NCI-H1092 (cell line): Measurements from ENCODE around the gene PLA2G4C.
A peak's percentile ranks its signal among the peaks of the same experiment; 100 is the strongest.
"Not testable (repeated sequence)": the region's sequence is repeated elsewhere in the genome, so short reads cannot be mapped to it uniquely, and the experiment has no call there.

Experiments used
- DNase-seq: peaks from one replicate; lab custom pipeline; 2025; lab: John Stamatoyannopoulos, UW

The PLA2G4C gene

GRCh38 chr19:48111280-48111679, 663 bp upstream of the PLA2G4C start:
- DNase-seq = no peak

- no peak for DNase-seq
Measured at GRCh38 chr19:48108997-48109782, 1.4 kb downstream of the PLA2G4C start.

DNA sequence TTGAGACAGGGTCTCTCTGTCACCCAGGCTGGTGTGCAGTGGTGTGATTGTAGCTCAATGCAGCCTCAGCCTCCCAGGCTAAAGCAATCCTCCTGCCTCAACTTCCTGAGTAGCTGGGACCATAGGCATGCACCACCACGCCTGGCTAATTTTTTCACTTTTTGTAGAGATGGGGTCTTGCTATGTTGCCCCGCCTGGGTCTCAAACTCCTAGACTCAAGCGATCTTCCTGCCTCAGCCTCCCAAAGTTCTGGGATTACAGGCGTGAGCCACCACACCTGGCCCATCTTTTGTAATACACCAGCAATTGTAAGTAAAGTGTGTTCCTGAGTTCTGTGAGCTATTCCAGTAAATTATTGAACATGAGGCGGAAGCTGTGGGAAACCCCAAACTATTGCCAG, 6.7 kb downstream of the PLA2G4C start:
- no peak for DNase-seq

- peak; percentile 9 for DNase-seq
Measured at GRCh38 chr19:48102870-48103751, 7.5 kb downstream of the PLA2G4C start.

DNA sequence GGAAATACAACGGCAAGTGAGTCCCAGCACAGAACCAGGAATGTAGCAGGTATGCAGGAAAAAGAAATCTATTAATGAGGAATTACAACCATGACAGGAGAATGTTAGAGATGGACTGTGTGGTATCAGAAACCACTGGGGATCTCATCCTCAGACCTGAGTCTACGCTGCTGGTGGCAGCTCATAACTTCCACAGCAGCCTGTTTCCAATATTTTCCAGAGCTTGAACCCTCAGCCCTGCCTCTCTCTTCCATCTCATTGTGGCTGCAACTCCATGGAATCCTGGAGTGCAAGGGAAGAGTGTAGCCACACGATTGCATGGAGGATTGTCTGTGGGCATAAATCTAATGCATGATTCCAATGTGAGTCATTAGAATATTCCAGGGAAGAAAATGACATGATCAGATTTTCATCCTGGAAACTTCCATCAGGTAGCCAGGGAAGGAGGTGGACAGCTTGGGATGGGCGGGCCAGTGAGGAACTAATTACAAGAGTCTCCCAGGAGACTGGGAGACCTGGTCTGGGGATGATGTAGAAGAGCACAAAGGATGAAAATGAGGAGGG, 14.9 kb downstream of the PLA2G4C start:
- DNase-seq = no peak

GRCh38 chr19:48094855-48095203, 15.8 kb downstream of the PLA2G4C start:
- DNase-seq = no peak

GRCh38 chr19:48094129-48094854, 16.3 kb downstream of the PLA2G4C start:
- DNase-seq = no peak

- DNase-seq = not testable (repeated sequence)
Measured at GRCh38 chr19:48091111-48091718, 19.4 kb downstream of the PLA2G4C start.

- no peak for DNase-seq
Measured at GRCh38 chr19:48090281-48090802, 20.3 kb downstream of the PLA2G4C start.

DNA sequence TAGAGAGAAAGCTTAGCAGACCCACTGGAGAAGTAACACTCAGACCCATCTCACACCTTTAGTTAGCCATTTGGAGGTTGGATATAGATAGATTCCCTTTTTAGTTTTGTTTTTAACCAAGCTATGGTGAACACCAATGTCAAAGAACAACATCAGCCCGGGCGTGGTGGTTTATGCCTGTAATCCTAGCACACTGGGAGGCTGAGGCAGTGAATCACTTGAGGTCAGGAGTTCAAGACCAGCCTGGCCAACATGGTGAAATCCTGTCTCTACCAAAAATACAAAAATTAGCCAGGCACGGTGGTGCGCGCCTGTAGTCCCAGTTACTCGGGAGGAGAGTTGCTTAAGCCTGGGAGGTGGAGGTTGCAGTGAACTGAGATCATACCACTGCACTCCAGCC, 21.6 kb downstream of the PLA2G4C start:
- DNase-seq = not testable (repeated sequence)

DNA sequence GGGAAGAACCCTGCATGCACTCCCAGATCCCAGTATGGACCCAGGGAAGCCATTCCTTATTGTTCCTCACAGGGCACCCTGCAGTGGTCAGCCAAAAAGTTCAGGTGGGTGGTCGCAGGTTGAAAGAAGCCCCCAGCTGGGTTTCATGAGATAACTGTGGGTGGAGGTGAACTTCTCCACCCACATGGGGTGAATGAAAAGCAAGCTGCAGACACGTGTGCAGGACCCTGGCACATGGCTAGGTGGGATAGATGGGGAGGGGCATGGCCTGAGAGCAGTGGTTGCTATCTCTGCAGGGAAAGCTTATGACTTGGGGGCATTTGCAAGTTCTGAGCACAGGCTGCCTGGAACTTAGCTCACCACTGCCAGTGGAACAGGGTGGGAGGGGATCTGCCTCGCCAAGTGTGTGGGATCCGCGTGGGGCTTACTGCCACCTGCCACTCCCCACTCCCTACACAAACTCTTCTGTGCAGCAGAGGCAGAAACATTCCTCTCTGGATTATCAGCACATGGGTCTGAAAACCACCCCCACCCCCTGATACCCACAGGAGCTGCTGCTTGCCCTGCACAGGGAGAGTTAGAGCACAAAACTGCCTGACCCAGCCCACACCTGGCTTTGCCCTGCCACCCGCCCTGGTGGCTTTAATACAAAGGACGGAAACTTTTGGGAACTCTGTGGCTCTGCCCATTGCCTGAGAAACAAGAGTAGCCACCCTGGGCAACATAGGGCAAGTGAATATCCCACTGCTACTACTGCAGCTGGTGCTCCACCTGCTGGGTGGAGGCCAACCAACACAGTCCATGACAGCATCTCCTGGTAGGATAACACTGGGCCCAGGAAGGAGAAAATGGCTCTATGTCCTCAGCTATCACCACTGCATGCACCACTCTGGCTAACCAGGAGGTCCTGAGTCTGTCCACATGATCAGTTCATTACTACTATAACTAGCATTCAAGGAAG, 24.4 kb downstream of the PLA2G4C start:
- no peak for DNase-seq

- no peak for DNase-seq
Measured at GRCh38 chr19:48085076-48085475, 25.5 kb downstream of the PLA2G4C start.

GRCh38 chr19:48081106-48081505, 29.5 kb downstream of the PLA2G4C start:
- DNase-seq = no peak

DNA sequence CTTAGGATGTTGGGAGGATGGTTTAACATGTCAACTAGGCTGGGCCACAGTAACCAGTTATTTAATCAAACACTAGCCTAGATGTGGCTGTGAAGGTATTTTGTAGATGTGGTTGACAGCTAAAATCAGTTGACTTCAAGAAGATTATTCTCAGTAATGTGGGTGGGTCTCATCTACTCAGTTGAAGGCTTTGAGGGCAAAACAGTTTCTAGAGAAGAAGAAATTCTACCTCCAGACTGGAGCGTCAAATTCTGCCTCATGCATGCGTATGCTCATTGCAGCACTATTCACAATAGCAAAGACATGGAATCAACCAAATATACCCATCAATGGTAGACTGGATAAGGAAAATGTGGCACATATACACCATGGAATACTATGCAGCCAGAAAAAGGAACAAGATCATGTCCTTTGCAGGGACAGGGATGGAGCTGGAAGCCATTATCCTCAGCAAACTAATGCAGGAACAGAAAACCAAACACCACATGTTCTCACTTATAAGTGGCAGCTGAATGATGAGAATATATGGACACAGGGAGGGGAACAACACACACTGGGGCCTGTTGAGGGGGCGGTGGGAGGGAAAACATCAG, 40.3 kb downstream of the PLA2G4C start:
- not testable (repeated sequence) for DNase-seq

DNA sequence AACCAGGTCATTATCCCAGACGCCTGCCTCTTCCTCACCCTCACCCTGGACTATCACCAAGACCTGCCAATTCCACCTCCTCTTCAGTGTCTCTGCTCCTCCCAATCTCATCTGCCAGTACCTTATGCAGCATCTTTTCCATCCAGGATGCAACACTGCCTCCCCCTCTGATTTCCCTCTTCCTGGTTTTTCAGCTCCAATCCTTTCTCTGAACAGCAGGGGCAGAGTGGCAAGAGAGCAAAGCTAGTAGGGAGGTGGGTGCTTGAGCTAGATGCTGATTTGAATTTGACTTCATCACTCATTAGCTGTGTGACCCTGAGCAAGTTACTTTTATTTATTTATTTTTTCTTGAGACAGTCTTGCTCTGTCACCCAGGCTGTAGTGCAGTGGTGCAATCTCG, 41.2 kb downstream of the PLA2G4C start:
- DNase-seq = no peak

- no peak for DNase-seq
Measured at GRCh38 chr19:48064509-48064908, 46.1 kb downstream of the PLA2G4C start.

DNA sequence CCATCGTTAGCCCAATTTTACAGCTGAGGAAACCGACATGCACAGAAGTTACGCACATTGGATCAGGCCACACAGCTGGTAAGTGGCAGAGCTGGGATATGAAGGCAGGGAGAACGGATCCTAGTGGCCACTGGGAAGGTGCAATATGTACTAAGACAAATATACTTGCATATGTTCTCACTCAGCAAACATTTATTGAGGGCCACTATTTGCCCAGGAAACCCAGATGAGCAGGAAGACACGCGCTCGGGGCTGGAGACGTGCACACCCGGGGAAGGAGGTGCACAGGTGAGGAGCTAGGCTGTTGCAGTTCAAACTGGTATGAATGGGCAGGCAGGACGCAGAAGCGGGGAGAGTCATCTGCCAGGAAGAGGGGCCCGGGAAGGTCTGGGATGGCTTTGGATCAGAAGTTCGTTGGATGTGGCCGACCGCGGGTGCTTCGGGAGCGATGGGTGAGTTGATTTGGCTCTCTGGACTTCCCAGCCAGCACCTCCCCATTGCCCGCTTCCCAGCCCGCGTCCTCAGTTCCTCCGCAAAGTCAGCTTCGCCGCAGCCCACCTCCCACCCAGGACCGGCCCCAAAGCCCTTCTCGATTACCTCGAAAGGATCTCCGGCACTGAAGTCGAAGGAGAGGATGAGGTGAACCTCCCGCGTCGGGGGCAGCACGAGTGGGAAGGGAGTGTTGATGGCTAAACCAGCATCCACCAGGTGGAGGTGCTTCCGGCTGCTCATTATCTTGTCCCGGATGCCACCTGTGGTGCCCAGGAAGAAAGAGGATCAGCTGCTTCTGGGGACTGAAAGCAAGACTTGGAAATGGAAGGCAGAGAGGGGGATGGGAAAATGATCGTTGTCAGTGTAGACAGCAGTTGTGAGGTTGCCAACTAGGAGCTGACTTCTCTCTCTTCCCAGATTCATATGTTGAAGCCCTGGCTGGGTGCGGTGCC, 48.9 kb downstream of the PLA2G4C start:
- DNase-seq = no peak

DNA sequence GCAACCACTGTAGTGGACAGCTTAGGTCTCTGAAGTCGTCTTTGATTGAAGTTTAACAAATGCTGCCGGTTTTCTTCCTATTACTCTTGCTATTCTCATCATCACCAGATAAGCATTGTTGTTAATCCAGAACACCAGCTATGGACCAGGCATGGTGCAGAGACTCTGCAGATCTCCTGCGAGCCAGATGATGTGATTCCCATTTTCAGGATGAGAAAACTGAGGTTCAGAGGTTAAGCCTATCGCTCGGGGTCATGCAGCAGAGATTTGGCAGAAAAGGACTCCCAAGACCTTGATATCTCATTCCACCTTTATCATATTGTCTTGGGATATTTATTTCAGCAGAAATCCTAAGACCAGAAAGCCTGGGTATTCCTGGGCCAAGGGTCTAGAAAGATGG, 50.2 kb downstream of the PLA2G4C start:
- DNase-seq = no peak

DNA sequence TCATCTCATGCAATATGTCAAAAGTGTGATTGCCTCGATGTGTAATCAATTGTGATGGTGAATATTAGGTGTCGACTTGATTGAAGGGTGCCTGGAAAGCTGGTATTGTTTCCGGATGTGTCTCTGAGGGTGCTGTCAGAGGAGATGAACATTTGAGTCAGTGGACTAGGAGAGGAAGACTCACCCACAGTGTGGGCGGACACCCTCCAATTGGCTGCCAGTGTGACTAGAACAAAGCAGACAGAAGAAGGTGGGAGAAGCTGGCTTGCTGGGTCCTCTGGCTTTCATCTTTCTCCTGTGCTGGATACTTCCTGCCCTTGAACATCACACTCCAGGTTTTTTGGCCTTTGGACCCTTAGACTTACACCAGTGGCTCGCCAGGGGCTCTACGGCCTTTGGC, 51.3 kb downstream of the PLA2G4C start:
- DNase-seq = no peak
